GM18867 (cell line): ENCODE measurements around the gene BCL10.

Source experiments
- ATAC-seq: cut with Tn5 transposase; IDR thresholded peaks from one replicate; pipeline ENCODE4 v1.9.1; 2021; ENCODE audit warnings: mild to moderate bottlenecking, moderate library complexity; ENCODE audit not compliant: unreplicated experiment

BCL10 gene

DNA sequence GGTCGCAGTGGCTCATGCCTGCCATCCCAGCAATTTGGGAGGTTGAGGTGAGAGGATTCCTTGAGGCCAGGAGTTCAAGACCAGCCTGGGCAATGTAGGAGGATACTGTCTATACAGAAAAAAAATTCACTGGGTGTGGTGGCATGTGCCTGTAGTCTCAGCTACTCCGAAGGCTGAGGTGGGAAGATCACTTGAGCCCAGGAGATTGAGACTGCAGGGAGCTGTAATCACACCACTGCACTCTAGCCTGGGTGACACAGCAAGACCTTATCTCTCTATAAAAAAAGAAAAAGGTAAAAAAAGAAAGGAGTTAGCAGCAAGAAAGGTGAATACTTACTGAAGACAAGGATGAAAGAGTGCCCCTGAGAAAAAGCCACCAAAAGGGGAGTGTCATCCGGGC, 23.7 kb upstream of the BCL10 start:
- no peak for ATAC-seq

DNA sequence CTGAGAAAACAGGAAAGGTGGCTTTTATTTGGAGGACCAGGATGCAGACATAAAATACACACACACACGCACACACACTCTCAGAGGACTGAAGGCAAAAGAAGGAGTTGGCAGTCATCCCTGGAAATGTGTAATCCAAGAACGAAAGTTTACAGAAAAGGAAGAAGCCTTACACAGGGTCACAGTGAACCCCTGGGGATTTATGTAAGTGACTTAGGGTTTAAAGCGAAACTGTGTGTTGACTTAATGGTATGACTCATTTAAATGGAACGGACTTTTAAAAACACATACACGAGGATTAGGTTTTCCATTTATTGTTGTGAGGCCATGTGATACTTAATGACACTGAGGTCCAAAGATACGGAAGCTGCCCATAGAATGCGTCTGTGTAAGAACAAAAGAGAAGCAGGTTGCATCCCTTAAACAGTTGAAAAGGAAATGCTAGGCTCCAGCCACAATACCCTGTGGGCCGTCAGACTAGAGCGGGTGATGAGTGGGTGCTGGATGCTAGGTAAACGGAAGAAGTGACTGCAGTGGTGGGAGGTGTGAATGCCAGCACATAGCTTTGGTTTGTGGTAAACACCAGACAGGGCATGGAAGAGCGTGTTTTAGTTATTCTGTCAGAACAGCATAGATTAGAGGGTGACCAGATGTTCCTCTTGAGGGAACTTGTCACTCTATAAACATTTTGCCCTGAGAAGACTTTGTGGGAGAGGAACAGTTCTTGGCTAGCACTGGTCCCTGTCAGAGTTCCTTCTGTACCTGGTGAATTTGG, 21.6 kb upstream of the BCL10 start:
- peak; percentile 99 for ATAC-seq

DNA sequence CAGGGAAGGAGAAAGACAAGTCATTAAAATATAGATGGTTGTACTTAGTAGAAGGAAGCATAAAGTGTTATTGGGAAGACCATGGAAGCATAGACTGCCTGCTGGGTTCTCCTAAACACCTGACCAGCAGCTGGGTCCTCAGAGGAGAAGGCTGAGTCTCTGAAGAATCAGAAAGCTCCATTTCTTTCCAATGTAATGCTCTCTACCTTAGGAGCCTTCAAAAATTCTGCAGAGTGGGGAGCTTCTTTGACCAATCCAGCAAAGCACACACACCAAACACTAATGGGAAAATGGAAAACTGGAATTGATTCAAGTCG, 21.1 kb upstream of the BCL10 start:
- ATAC-seq = no peak

DNA sequence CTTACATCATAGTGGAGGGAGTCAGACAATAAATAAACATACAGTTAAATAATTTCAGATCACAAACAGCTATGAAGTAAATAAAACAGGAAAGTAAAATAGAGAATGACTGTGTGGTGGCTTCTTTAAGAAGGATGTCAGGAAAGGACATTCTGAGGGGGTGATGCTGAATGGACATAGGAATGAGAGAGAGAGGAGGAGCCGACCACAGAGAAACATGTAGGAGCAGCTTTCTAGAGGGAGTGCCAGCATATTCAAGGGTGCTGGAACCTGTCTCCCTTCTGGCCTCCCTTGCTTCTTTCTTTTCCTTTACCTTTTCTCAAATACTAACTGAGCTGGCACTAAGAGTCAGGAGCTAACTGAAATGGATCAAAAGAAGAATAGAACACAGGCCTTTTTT, 20.5 kb upstream of the BCL10 start:
- ATAC-seq = no peak

DNA sequence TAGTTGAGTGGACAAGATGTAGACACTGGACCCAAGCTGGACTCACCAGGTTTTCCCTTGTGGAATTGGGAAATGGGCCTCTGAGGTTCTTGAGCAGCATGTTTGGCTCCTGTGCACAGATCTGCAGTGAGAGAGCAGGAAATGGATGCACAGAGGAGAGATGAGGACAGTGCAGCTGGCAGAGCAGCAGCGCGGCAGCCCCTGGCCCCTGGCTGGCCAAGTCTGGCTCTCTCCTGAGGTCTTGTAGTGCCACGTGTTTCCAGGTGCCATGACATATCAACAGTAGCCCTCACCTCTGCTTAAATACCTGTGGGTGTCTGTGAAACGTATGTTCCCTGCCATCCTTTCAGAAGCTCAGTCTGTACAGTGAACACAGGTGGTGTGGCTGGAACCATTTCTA, 19.2 kb upstream of the BCL10 start:
- no peak for ATAC-seq

DNA sequence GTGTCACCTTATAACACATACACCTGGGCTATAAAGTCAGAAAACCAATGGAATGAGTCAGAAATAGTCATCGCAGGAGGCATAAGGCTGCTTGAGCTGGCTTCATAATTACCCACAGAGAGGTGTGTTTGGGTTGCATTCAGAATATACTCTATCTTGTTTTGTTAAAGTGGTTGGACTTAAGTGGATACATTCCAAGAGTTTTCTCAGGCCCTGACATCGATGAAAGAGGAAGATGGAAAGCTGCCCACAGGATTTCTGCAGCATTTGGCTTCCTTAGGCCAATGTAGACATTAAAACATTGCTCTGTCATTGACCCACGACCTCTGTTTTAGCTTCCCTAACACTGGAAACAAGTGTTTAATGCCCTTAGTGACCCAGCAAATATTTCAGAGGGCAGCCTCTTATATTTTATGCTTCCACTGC, 18.6 kb upstream of the BCL10 start:
- ATAC-seq = no peak

DNA sequence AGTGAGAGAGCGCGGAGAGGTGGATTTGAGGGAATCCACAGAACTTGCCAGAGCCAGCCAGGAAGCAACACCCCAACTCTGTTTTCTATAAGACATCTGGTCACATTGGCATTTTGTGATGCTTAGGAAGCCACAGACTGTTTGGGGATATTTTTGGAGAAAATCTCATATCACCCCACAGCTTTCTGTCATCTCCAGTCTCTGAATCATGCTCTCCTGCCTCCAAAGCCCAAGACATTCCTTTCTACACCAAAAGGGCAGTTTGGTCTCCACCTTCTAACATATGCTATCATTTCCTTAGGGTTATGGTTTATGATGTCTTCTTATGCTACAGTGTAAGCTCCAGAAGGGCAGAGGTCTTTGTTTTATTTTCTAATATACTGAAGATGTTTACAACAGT, 14.4 kb upstream of the BCL10 start:
- ATAC-seq = no peak

DNA sequence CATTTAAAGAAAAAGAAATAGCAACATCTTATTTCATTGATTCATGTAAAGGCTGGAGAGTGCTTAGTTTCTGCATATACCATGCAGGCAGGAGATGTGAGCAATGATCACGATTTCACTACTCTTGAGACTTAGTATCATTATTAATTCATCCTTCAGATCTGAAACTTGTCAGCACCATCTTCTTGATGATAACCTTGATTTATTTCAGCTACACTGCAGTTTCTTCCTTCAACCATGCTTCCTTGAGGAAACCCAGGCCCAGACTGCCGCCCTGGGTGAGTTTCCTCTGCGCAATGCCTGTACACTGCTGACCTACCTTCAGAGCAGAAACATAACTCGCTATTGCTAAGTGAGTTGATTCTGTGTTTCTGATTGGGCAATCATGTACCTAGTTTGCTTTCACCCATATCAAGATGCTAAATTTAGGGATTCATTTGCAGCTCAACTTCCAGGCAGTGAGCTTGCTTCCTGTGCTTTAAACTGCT, 13.5 kb upstream of the BCL10 start:
- no peak for ATAC-seq

DNA sequence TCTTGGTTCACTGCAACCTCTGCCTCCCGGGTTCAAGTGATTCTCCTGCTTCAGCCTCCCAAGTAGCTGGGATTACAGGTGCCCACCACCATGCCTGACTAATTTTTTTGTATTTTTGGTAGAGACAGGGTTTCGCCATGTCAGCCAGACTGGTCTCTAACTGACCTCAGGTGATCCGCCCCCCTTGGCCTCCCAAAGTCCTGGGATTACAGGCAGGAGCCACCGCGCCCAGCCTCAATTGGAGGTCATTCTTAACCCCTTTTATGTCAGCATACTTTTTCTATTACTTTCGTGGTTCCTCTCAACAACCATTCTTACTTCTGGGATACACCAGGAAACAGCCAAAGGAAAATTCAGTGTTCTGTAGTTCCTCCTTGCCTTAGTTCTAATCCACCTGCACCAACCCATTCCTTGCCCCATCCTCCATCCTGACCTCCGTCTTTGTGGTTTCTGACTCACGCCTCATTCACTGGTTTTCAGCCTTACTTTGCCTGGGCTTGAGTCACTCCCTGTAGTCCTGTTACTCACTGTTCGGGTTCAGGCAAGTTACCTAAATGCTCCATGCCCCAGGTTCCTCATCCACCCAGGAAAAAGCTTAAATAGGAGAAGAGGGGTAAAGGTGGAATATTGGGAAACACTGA, 12.9 kb upstream of the BCL10 start:
- ATAC-seq = no peak

DNA sequence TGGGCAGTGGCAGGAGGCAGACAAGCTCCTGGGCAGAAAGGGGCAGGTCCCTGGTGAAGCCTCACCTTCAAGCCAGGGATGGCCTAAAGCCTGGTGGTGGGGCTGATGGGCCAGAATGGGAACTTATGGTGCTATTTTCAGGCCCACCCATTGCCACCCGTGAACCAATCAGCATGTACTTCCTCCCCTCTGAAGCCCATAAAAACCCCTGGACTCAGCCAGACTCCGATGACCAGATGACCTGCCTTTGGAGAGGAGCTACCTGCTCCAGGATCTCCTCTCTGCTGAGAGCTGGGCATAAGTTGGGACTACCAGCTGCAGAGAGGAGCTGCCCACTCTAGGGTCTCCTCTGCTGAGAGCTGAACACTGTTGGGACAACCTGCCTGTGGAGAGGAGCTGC, 7.8 kb upstream of the BCL10 start:
- no peak for ATAC-seq

DNA sequence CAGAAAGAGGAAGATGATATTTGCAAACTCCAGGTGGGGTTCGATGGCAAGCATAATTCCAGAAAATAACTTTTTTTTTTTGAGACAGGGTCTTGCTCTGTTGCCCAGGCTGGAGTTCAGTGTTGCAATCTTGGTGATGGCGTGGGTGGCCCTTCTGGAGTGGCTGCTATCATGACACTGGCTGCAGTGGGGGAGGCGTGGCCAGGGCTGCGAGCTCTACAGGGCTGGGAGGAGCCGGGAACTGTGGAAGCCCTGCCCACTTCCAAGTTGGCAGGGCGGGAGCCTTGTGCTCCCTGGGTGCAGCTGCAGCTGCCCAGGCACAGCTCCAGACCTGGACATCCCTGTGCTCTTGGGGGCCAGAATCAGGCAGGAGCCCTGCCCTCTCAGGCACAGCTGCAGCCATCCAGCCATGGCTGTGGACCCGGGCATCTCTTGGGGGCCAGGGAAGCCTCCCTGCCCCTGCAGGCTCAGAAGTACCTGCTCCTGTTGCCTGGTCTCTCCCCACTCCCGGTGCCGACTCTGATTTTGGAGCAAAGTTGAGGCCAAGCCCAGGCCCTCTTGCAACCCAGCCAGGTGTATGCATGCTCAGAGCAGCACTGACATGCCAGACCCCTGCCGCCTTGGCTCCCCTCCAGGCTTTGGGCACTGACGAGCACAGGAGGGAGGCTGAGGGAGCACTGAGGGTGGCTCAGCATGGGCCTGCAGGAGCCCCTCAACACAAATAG, 7.2 kb upstream of the BCL10 start:
- ATAC-seq = no peak

DNA sequence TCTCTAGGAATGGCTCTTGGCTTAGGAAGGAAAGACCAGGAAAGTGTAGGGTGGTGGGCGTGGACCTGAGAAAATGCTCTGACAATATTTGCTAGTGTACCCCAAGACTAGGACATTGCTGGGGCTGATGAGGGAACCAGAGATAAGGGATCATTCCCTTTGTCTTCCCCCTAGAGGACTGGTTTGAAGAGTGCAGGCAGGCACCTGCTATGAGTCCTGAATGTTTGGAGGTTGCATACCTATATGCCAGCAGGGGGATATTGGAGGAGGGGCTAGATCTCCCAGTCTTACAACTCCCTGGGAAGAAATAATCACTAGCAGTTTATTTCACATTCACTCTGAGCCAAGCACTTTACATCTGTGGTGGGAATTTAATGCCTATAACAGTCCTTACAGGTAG, 6.0 kb upstream of the BCL10 start:
- no peak for ATAC-seq

DNA sequence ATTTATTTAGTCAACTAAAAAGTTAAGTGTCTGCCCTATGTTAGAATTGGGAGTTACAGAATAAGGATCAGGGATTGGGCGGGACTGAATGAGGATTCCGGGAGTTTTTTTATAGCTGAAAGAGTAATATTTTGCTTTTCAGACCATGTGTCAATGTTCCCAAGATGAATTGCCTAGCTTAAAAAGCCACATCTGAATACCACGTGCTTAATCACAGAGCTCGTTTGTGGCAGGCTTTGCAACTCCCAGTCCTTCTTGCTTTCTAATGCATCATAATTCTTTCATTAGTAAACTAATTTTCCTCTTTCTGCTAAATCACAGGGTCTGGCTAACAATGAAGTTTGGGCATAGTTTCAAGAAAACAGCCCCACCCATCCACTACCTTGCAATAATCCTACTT, 4.2 kb upstream of the BCL10 start:
- no peak for ATAC-seq

DNA sequence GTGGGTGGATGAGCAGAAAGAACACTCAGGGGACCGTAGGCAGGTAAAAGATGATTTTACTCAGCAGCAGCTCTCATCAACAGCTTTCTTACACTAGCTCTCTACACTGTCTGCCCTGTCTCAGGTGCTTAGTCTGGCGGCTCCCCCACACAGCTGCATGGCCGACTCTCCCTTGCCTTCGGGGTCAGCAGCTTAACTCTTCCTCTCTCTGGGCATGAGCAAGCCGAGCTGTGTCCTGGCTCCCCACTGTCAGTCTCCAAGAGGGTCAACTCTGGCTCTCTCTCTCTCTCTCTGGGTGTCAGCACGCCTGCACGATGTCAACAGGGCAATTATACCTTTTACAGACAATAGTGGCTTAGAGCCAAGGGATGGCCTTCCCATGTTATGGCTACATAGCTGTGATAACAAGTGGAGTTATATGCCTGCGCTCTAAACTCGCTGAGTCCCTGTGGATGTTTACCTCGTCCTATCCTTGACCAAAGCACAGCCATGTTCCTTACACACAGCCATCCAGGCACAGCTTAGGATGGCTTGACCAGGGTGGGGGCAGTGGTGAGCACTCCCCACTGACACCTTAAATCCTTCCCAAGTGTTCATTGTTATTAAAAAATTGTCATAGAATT, 3.1 kb upstream of the BCL10 start:
- no peak for ATAC-seq

DNA sequence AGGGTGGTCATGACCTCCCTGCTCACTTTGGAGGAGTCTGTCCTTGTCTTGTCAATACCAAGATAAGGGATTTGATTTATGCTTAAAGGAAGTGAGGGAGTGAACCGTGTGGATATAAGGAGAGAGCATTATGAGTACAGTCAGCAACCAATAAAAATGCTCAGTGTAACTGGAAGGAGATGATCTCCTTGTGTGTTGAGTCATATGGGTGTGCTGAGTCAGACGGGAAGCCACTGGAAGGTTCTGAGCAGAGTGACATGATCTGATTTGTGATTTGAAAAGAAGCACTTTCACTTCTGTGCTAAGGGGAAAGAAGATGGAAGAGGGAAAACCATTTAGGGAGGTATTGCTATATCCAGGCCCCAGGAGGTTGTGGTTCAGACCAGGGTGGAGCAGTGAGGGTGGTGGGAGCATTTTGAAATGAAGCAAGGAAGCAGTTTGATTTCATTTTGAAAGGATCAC, 2.5 kb upstream of the BCL10 start:
- ATAC-seq = no peak

DNA sequence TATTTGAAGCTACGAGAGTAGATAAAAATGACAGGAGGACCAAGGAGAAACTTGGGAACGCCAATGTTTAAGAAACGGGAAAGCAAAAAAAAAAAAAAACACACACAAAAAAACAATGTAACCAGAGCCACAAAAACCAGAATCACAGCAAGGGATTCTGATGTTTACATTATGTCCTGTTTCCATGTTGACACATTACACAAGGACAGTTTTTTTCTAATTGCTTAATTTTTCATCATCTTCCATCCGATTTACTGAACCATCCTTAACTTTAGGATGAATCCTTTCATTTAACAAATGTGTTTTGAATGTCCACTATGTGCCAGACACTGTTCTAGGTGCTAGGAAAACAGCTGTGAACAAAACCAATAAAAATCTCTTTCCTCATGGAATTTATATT, 1.4 kb upstream of the BCL10 start:
- ATAC-seq = no peak

DNA sequence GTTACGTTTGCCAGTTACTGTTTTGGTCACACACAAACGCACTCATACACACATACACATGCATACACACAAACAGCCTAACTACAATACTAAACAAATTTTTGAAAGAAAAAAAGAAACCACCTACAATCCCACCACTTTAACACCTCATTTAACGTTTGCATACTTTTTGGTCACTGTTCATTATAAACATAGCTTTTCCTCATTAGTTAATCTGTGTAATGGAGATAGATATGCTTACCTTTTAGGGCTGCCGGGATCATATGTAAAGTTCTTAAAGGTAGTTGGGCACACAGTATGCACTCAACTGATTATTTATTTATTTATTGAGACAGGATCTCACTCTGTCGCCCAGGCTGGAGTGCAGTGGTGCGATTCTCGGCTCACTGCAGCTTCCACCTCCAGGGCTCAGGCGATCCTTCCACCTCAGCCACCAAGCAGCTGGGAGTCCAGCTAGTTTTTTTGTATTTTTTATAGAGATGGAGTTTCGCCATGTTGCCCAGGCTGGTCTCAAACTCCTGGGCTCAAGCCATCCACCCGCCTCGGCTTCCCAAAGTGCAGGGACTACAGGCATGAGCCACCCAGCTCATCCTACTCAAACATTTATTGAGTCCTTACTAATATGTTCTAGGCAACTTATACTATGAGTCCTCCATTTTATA, 677 bp upstream of the BCL10 start:
- no peak for ATAC-seq

DNA sequence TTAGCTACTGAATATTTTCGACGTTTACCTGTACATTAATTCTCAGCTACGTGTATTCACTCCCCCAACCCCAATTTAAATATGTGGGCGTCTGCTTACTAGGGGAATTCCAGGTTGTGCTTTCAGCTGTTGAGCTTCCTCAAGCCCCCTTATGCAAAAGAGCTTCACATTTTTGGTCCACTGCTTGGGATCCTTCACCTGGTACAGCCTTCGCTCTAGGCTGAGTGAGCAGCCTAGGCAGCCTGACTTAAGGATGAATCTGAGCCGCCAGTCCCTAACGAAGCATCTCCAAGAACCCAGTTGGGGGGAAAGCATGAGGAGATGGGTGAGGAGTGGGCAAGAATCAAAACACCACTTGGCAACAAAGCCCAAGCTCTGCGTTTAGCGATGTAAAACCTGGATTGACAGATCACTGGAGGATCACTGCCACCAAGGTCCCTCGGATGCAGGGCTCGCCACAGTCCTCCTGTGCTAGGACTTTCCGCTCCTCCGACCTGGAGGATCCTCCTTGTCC, 674 bp downstream of the BCL10 start:
- ATAC-seq = no peak

DNA sequence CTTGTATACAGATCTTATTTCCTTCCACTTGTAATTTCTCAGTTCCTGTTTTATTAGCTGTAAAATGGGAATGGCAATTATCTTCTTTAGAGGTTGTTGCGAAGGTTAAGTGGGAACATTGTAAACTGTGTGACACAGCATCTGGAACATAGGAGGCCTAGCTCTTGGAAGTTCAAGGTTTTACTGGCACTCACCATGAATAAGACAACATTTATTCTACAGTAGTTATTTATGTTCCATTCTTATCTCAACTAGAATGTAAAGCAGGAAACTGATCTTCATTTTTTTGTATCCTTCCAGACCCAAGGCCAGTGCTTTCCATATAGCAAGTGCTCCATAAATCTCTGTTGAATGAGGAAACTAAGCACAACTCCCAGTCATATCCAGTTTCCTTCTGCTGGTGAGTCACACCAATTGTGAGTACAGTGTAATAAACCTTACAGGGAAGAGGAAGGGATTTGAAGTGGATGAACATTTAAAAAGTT, 1.4 kb downstream of the BCL10 start:
- no peak for ATAC-seq

DNA sequence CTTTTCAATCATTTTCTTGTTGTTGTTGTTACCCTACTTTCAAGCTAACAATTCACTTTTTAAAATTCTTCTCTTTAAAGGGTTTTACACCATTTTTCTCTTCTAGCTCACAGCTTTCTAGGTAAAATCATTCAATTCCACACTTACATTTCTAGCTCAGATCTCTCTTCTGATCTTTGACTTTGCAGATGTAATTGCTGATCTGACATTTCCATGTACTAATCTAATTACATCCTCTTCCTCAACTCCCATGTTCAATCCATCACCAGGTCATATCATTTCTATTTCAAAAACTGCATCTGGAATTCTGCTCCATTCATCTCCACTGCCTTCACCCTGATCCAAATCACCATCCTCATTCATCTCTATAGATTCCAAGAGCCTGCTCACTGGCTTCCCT, 3.0 kb downstream of the BCL10 start:
- no peak for ATAC-seq
